A549 (cell line): Measurements from ENCODE around the gene C1S.

ENCODE experiments used
- CHD4 ChIP-seq: fragments of 200-600 bp; sonication (generic); IDR thresholded peaks from 2 replicates; pipeline ENCODE4 v1.6.1; 2016; ENCODE audit warnings: antibody characterized with exemption, mild to moderate bottlenecking, borderline replicate concordance
- CTCF ChIP-seq: fragments of >200 bp; sonication (Bioruptor Twin); formaldehyde crosslinking; IDR thresholded peaks from 3 replicates; pipeline ENCODE4 v1.5.1; 2016
- EP300 ChIP-seq, 2 experiments: fragments of >200 bp; sonication (Bioruptor Twin); formaldehyde crosslinking; IDR thresholded peaks; 2 replicates in 1 of 2; 3 replicates in 1 of 2; pipeline ENCODE4 v1.6.1; 2016 to 2017
- MAX ChIP-seq: IDR thresholded peaks from 2 replicates; pipeline ENCODE4 v1.6.1; 2012
- MAZ ChIP-seq: fragments of 150-350 bp; IDR thresholded peaks from 2 replicates; pipeline ENCODE4 v1.6.1; 2014; ENCODE audit warnings: antibody characterized with exemption, low read depth, low read length, borderline replicate concordance
- PHF8 ChIP-seq: fragments of 200-600 bp; sonication (generic); IDR thresholded peaks from 2 replicates; pipeline ENCODE4 v1.6.1; 2016; ENCODE audit warnings: low read depth, mild to moderate bottlenecking, antibody characterized with exemption, moderate library complexity, borderline replicate concordance
- POLR2A ChIP-seq: IDR thresholded peaks from 2 replicates; pipeline ENCODE4 v1.6.1; 2012; ENCODE audit warnings: mild to moderate bottlenecking, low read length
- POLR2AphosphoS2 ChIP-seq: conservative IDR thresholded peaks from 2 replicates; pipeline ENCODE4 v1.6.1; 2012; ENCODE audit warnings: low read length, improper control_type of control experiment, inconsistent platforms
- RAD21 ChIP-seq, 2 experiments: fragments of >200 bp in 1 of 2; sonication (Bioruptor Twin) in 1 of 2; formaldehyde crosslinking in 1 of 2; IDR thresholded peaks in 1 of 2; conservative IDR thresholded peaks in 1 of 2; 2 replicates in 1 of 2; 3 replicates in 1 of 2; pipeline ENCODE4 v1.6.1; 2012 to 2018; ENCODE audit warnings: inconsistent platforms in 1 of 2
- REST ChIP-seq: fragments of 200-600 bp; sonication (generic); IDR thresholded peaks from 2 replicates; pipeline ENCODE4 v1.6.1; 2016; ENCODE audit warnings: antibody characterized with exemption, mild to moderate bottlenecking, moderate library complexity
- USF2 ChIP-seq: fragments of 450-650 bp; IDR thresholded peaks from 2 replicates; pipeline ENCODE4 v1.6.1; 2014; ENCODE audit warnings: antibody characterized with exemption

- no peak for TF ChIP-seq CTCF
- no peak for TF ChIP-seq USF2
- no peak for TF ChIP-seq RAD21 (conservative IDR thresholded peaks at IDR 0.05 in 1 of 2, IDR thresholded peaks at IDR 0.05 in 1 of 2)
- TF ChIP-seq MAZ, result no peak
- no peak for TF ChIP-seq POLR2A
- no peak for TF ChIP-seq REST
- TF ChIP-seq CHD4, result no peak
- no peak for TF ChIP-seq POLR2AphosphoS2
- TF ChIP-seq MAX, result no peak
- TF ChIP-seq EP300 (IDR thresholded peaks at IDR 0.05), result no peak
- no peak for TF ChIP-seq PHF8
Observed at GRCh38 chr12:7117670-7118069, 57.2 kb downstream of the C1S start.
